Brain microvascular endothelial cell (primary cell): ENCODE results near the gene SNX19.

Source experiments
- DNase-seq: peaks from one replicate; pipeline ENCODE4 v3.0.0-alpha.2; 2020
- H3K27ac ChIP-seq: fragments of 250-450 bp; sonication (Bioruptor Pico); 2 replicates; pipeline ENCODE4 v1.5.1; 2020; ENCODE audit warnings: mild to moderate bottlenecking, moderate library complexity
- H3K27me3 ChIP-seq: fragments of 250-450 bp; sonication (Bioruptor Pico); replicated peaks from 2 replicates; pipeline ENCODE4 v1.5.1; 2020; ENCODE audit warnings: mild to moderate bottlenecking
- H3K36me3 ChIP-seq: fragments of 250-450 bp; sonication (Bioruptor Pico); replicated peaks from 2 replicates; pipeline ENCODE4 v1.5.1; 2020; ENCODE audit warnings: mild to moderate bottlenecking
- H3K4me3 ChIP-seq: 2 replicates; pipeline ENCODE4 v1.5.1; 2011; ENCODE audit warnings: low read depth, mild to moderate bottlenecking, control low read depth, low read length, moderate library complexity
- in situ Hi-C: cut with HindIII; loops from 2 replicates; pipeline ENCODE4 v1.10.0; 2017; ENCODE audit warnings: low sequenced_read_pairs, low pct_ligation_motif_present
- TF ChIP-seq, protein P1 (sequence below): IDR thresholded peaks from 2 replicates; pipeline ENCODE4 v1.5.1; 2011; ENCODE audit warnings: low read depth, mild to moderate bottlenecking, moderate library complexity, low read length, control low read depth, inconsistent platforms; ENCODE audit errors: missing control alignments

Gene SNX19

DNA sequence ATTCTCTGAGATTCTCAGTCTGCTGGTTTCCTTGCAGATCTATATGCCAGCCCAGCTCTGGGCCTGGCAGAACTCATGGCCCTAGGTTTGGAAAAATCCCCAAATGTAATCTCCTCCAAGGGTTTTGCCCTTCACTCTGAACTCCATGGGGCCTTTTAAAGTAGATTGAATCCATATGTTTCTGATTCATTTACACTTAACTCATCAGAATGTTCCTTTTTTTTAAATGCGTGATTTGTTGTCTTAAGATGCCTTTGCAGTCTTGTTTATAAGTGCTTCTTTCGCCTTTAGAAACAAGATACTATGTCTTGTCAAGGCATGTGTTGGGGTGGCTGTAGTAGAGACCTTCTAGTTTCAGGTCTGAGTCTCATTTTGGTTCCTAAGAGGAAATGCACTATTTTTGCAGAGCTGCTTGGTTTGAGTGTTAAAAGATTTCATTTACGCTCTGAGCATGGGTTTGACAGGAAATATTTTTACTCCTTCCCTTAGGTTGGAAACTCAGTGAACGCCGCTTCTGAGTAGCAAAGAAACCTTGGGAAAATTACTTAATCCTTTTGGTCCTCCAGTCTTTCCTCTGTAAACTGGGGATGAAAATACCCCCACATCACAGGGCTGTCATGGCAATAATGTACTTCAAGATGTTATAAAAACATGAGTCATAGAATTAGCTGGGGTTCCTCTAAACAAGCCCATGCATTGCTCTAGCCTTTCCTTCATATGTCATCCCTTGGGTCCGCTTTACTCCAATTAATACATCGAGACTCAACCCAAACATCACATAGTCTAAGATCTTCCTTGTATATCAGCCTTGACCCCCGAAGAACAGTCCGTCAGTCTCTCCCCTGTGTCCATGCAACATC lies 83.5 kb downstream of the SNX19 start:
- DNase-seq, result peak; percentile 43
- in situ Hi-C loops, result no loop called here
- TF ChIP-seq, protein P1, sequence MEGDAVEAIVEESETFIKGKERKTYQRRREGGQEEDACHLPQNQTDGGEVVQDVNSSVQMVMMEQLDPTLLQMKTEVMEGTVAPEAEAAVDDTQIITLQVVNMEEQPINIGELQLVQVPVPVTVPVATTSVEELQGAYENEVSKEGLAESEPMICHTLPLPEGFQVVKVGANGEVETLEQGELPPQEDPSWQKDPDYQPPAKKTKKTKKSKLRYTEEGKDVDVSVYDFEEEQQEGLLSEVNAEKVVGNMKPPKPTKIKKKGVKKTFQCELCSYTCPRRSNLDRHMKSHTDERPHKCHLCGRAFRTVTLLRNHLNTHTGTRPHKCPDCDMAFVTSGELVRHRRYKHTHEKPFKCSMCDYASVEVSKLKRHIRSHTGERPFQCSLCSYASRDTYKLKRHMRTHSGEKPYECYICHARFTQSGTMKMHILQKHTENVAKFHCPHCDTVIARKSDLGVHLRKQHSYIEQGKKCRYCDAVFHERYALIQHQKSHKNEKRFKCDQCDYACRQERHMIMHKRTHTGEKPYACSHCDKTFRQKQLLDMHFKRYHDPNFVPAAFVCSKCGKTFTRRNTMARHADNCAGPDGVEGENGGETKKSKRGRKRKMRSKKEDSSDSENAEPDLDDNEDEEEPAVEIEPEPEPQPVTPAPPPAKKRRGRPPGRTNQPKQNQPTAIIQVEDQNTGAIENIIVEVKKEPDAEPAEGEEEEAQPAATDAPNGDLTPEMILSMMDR, result no peak
- H3K27ac ChIP-seq, result no peak overlapping the region
- no peak overlapping the region for H3K4me3 ChIP-seq
- no peaks in the 10 kb centered on the region for H3K27me3 ChIP-seq
- no peaks in the 10 kb centered on the region for H3K36me3 ChIP-seq

- H3K27ac ChIP-seq, result no peak overlapping the region
- TF ChIP-seq, protein P1, result no peak
- in situ Hi-C loops, result no loop called here
- H3K27me3 ChIP-seq, result no peaks in the 10 kb centered on the region
- no peaks in the 10 kb centered on the region for H3K36me3 ChIP-seq
- no peak for DNase-seq
- H3K4me3 ChIP-seq, result no peak overlapping the region
Observed at GRCh38 chr11:130831976-130832375, 84.3 kb downstream of the SNX19 start.

GRCh38 chr11:130831506-130831905 lies 84.8 kb downstream of the SNX19 start:
- in situ Hi-C loops, result no loop called here
- TF ChIP-seq, protein P1, result no peak
- Histone ChIP-seq H3K27me3 (no peaks in the 10 kb centered on the region), H3K27ac (no peak overlapping the region), H3K36me3 (no peaks in the 10 kb centered on the region), H3K4me3 (no peak overlapping the region)
- no peak for DNase-seq

DNA sequence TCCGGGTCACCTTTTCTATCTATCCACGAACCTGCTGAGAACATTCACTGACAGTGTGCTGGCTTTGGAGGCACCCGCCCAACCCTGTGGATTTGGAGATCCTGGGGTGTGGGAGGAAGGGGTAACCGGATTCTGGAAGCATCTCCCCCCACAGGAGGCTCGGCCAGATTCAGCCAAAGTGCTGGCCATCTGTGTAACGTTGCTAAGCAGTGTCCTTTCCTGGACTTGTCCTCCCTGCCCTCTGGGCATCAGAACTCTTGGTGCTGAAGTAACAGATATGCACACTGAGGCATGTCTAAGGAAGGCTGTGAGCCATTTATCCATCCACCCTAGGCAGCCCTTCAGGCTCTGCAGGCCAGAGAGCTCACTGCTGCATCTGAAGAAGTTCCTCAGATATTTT lies 85.7 kb downstream of the SNX19 start:
- no peak for DNase-seq
- in situ Hi-C loops, result no loop called here
- TF ChIP-seq, protein P1, result no peak
- H3K27me3 ChIP-seq, result no peaks in the 10 kb centered on the region
- no peaks in the 10 kb centered on the region for H3K36me3 ChIP-seq
- H3K4me3 ChIP-seq, result no peak overlapping the region
- H3K27ac ChIP-seq, result no peak overlapping the region

GRCh38 chr11:130829920-130830511 lies 86.3 kb downstream of the SNX19 start:
- H3K36me3 ChIP-seq, result no peaks in the 10 kb centered on the region
- no peak overlapping the region for H3K4me3 ChIP-seq
- no peak for DNase-seq
- TF ChIP-seq, protein P1, result no peak
- H3K27ac ChIP-seq, result no peak overlapping the region
- in situ Hi-C loops, result no loop called here
- H3K27me3 ChIP-seq, result no peaks in the 10 kb centered on the region
